Uterus (tissue), 4 donors: ENCODE results near the gene SLC7A4. TPM values are rescaled to one million over a fixed set of nuclear protein-coding genes. Genes with fewer than 3 reads are reported as not detected.

Source experiments
- DNase-seq, 2 donors: peaks; one replicate each; pipeline ENCODE4 v3.0.0-alpha.2; 2019 to 2020
- H3K27ac ChIP-seq, 2 donors: fragments of 200-600 bp; sonication (generic); 1 replicate in 1 of 2; 2 replicates in 1 of 2; pipeline ENCODE4 v1.5.1; 2016 to 2018
- H3K27me3 ChIP-seq, 2 donors: fragments of 200-600 bp; sonication (generic); one replicate each; pipeline ENCODE4 v1.5.1; 2018 to 2019; ENCODE audit warnings: control low read depth in 1 of 2
- H3K36me3 ChIP-seq, 2 donors: fragments of 200-600 bp; sonication (generic); one replicate each; pipeline ENCODE4 v1.5.1; 2019; ENCODE audit warnings: control low read depth in 1 of 2
- H3K4me1 ChIP-seq, 2 donors: fragments of 200-600 bp; sonication (generic); one replicate each; pipeline ENCODE4 v1.5.1; 2018 to 2019; ENCODE audit warnings: control low read depth in 1 of 2
- H3K4me3 ChIP-seq, 2 donors: fragments of 200-600 bp; sonication (generic); 1 replicate in 1 of 2; 2 replicates in 1 of 2; pipeline ENCODE4 v1.5.1; 2018 to 2019; ENCODE audit warnings: mild to moderate bottlenecking in 1 of 2
- H3K9me3 ChIP-seq, 2 donors: fragments of 200-600 bp; sonication (generic); one replicate each; pipeline ENCODE4 v1.5.1; 2019; ENCODE audit warnings: control low read depth in 1 of 2
- POLR2A ChIP-seq, 2 donors: fragments of 450-650 bp; IDR thresholded peaks; one replicate each; pipeline ENCODE4 v1.6.1; 2016; ENCODE audit warnings: antibody characterized with exemption in 2 of 2, mild to moderate bottlenecking in 1 of 2, moderate library complexity in 1 of 2
- intact Hi-C: fragments of 100-400 bp; cut with DNase I; formaldehyde crosslinking; loops from one replicate; pipeline ENCODE4 v1.15.1; 2023; ENCODE audit warnings: low total_unique reads
- total RNA-seq, 4 donors: library from RNA; depleted of rRNA in 3 of 4; stranded (reverse); fragments of >200 nt in 3 of 4; gene quantifications; one replicate each; pipeline versions ENCODE4 v1.1.0 to v1.2.4, GENCODE V29; 2014 to 2023
- TF ChIP-seq, protein P1 (sequence below), 4 experiments: fragments of 200-600 bp in 2 of 4; fragments of 450-650 bp in 2 of 4; sonication (generic) in 2 of 4; IDR thresholded peaks; one replicate each; pipeline ENCODE4 v1.5.1; 2016 to 2019; ENCODE audit warnings: antibody characterized with exemption in 4 of 4, mild to moderate bottlenecking in 2 of 4, moderate library complexity in 1 of 4
- donor health status: DM: yes; HTN: yes; CAD: no.

SLC7A4 gene
- total RNA-seq, 4 donors from 2014 or later, result 0.35 to 7.9 (median 0.43) TPM; not detected in 1

GRCh38 chr22:20981787-20982562 is 50.4 kb downstream of the SLC7A4 start, which contains the start of gene LZTR1:
Gene LZTR1, plus strand, starts transcription at chr22:20982297. Its CDS starts 75 bp downstream, at chr22:20982372.
- TF ChIP-seq, protein P1, sequence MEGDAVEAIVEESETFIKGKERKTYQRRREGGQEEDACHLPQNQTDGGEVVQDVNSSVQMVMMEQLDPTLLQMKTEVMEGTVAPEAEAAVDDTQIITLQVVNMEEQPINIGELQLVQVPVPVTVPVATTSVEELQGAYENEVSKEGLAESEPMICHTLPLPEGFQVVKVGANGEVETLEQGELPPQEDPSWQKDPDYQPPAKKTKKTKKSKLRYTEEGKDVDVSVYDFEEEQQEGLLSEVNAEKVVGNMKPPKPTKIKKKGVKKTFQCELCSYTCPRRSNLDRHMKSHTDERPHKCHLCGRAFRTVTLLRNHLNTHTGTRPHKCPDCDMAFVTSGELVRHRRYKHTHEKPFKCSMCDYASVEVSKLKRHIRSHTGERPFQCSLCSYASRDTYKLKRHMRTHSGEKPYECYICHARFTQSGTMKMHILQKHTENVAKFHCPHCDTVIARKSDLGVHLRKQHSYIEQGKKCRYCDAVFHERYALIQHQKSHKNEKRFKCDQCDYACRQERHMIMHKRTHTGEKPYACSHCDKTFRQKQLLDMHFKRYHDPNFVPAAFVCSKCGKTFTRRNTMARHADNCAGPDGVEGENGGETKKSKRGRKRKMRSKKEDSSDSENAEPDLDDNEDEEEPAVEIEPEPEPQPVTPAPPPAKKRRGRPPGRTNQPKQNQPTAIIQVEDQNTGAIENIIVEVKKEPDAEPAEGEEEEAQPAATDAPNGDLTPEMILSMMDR (IDR thresholded peaks at IDR 0.05), result peak; percentile 58 to 82 (median 66)
- TF ChIP-seq POLR2A (IDR thresholded peaks at IDR 0.05), result peak; percentile 87 to 97
- peaks cover 0 to 19% of the 10 kb centered on the region in 2 donors for H3K4me1 ChIP-seq
- peak; percentile 67 to 80 for DNase-seq
- no peaks in the 10 kb centered on the region for H3K36me3 ChIP-seq
- no peaks in the 10 kb centered on the region for H3K27me3 ChIP-seq
- peak within 1 kb of the TSS; percentile 85 to 92 for H3K27ac ChIP-seq
- intact Hi-C loops, result no loop called here
- H3K9me3 ChIP-seq, result no peaks in the 10 kb centered on the region
- H3K4me3 ChIP-seq, result peak within 1 kb of the TSS; percentile 88 to 93

DNA sequence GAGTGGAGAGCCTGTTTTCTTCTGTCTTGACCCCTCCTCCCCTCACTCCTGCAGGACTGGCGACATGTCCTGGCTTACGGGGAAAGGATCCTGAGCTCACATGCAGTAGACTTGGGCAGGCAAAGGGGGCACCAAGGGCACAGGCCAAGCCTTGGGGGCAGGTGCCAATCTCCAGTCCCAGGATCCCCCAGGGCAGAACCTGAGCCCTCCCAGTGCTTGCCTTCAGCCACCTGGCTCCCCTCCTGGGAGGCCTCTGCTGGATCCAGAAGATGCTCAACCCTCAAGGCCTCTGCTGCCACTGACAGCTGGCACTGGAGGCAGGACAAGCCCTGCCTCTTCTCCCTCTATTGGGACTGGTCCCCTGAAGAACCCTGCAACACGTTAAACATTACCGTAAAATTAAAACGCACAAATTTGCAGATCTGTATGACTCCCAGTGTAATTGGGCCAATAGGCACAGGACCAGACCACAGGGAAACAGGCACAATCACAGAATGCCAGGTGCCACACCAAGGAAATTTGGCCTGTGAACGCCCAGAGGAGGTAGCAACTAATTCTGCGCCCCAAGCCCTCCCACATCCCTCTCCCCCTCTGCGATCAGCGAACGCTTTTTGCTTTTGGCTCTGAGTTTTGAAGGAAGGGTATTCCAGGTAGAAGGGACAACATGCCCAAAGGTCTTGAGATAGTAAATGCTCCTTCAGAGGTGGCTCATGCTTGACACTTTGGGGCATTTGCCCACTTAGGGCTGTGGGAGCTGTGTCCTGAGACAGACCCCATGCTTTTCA is 51.2 kb downstream of the SLC7A4 start:
- H3K27ac ChIP-seq, result peak overlapping the region; percentile 85 to 92
- intact Hi-C loops, result no loop called here
- H3K36me3 ChIP-seq, result no peaks in the 10 kb centered on the region
- peaks cover 0 to 19% of the 10 kb centered on the region in 2 donors for H3K4me1 ChIP-seq
- no peaks in the 10 kb centered on the region for H3K9me3 ChIP-seq
- peak overlapping the region; percentile 88 to 93 for H3K4me3 ChIP-seq
- TF ChIP-seq, protein P1 (IDR thresholded peaks at IDR 0.05), result no peak
- TF ChIP-seq POLR2A (IDR thresholded peaks at IDR 0.05), result no peak
- no peak for DNase-seq
- no peaks in the 10 kb centered on the region for H3K27me3 ChIP-seq

DNA sequence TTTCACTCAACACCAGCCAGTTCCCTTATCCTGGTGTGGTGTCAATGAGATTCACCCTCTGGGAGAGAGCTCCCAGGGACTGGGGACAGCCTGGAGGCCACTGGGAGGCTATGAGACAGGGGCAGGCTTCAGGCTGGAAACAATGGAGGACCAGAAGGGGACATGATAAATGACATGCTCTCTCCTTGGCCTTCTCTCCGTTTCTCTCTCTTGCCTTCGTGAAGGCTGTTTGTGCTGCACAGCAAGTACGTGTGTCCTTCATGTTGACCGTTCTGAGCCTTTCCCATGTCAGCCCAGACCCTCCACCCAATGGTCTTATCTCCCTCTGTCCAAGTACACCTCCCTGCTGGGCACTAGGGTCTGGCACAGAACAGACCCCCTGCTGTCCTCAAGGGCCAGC is 51.8 kb downstream of the SLC7A4 start:
- intact Hi-C loops, result no loop called here
- TF ChIP-seq, protein P1 (IDR thresholded peaks at IDR 0.05), result no peak
- TF ChIP-seq POLR2A (IDR thresholded peaks at IDR 0.05), result no peak
- H3K27ac ChIP-seq, result no peak overlapping the region
- DNase-seq, result no peak
- no peaks in the 10 kb centered on the region for H3K36me3 ChIP-seq
- peaks cover 0 to 19% of the 10 kb centered on the region in 2 donors for H3K4me1 ChIP-seq
- H3K27me3 ChIP-seq, result no peaks in the 10 kb centered on the region
- H3K9me3 ChIP-seq, result no peaks in the 10 kb centered on the region
- H3K4me3 ChIP-seq, result no peak overlapping the region

GRCh38 chr22:20979940-20980453 is 52.4 kb downstream of the SLC7A4 start:
- TF ChIP-seq POLR2A (IDR thresholded peaks at IDR 0.05), result no peak
- no peak for DNase-seq
- intact Hi-C loops, result no loop called here
- no peaks in the 10 kb centered on the region for H3K36me3 ChIP-seq
- no peak overlapping the region for H3K27ac ChIP-seq
- no peaks in the 10 kb centered on the region for H3K27me3 ChIP-seq
- peaks cover 0 to 19% of the 10 kb centered on the region in 2 donors for H3K4me1 ChIP-seq
- H3K4me3 ChIP-seq, result peak overlapping the region in 1 of 2 donors; percentile 18
- no peaks in the 10 kb centered on the region for H3K9me3 ChIP-seq

GRCh38 chr22:20979243-20979809 is 53.0 kb downstream of the SLC7A4 start:
- intact Hi-C loops, result no loop called here
- TF ChIP-seq, protein P1 (IDR thresholded peaks at IDR 0.05), result no peak
- TF ChIP-seq POLR2A (IDR thresholded peaks at IDR 0.05), result no peak
- H3K4me3 ChIP-seq, result peak overlapping the region in 1 of 2 donors; percentile 18

More at GRCh38 chr22:20979243-20979809, 53.0 kb downstream of the SLC7A4 start:
- peak; percentile 59 to 63 for DNase-seq
- H3K27me3 ChIP-seq, result no peaks in the 10 kb centered on the region
- no peaks in the 10 kb centered on the region for H3K9me3 ChIP-seq
- peaks cover 0 to 19% of the 10 kb centered on the region in 2 donors for H3K4me1 ChIP-seq
- H3K36me3 ChIP-seq, result no peaks in the 10 kb centered on the region
- H3K27ac ChIP-seq, result no peak overlapping the region
